GM23248 (cell line): ENCODE data around the gene RNF224. TPM values are rescaled to one million over a fixed set of nuclear protein-coding genes. Genes with fewer than 3 reads are reported as not detected.

ENCODE experiments used
- DNase-seq: peaks from one replicate; pipeline ENCODE4 v3.0.0-alpha.2; 2015
- H2AFZ ChIP-seq: fragments of 200-600 bp; sonication (generic); 2 replicates; pipeline ENCODE4 v1.6.1; 2016; ENCODE audit warnings: antibody characterized with exemption
- H3F3A ChIP-seq: fragments of 200-600 bp; sonication (generic); 2 replicates; pipeline ENCODE4 v1.6.1; 2016; ENCODE audit warnings: mild to moderate bottlenecking, antibody characterized with exemption, mixed run types; ENCODE audit not compliant: insufficient read depth
- H3K27ac ChIP-seq: fragments of 200-600 bp; sonication (generic); 2 replicates; pipeline ENCODE4 v1.5.1; 2016; ENCODE audit warnings: mild to moderate bottlenecking
- H3K27me3 ChIP-seq: fragments of 200-600 bp; sonication (generic); replicated peaks from 2 replicates; pipeline ENCODE4 v1.6.1; 2016; ENCODE audit warnings: mild to moderate bottlenecking; ENCODE audit not compliant: insufficient read depth
- H3K36me3 ChIP-seq: fragments of 200-600 bp; sonication (generic); 2 replicates; pipeline ENCODE4 v1.6.1; 2016; ENCODE audit warnings: low read depth, mild to moderate bottlenecking
- H3K4me1 ChIP-seq: fragments of 200-600 bp; sonication (generic); 2 replicates; pipeline ENCODE4 v1.6.1; 2016; ENCODE audit warnings: mild to moderate bottlenecking; ENCODE audit not compliant: insufficient read depth
- H3K4me2 ChIP-seq: fragments of 200-600 bp; sonication (generic); one replicate; pipeline ENCODE4 v1.6.1; 2016; ENCODE audit warnings: mild to moderate bottlenecking; ENCODE audit not compliant: unreplicated experiment
- H3K4me3 ChIP-seq: fragments of 200-600 bp; sonication (generic); 2 replicates; pipeline ENCODE4 v1.5.1; 2016; ENCODE audit warnings: mild to moderate bottlenecking
- H3K79me2 ChIP-seq: fragments of 200-600 bp; sonication (generic); 2 replicates; pipeline ENCODE4 v1.6.1; 2016; ENCODE audit warnings: mild to moderate bottlenecking; ENCODE audit not compliant: insufficient read depth
- H3K9ac ChIP-seq: fragments of 200-600 bp; sonication (generic); 2 replicates; pipeline ENCODE4 v1.6.1; 2016; ENCODE audit warnings: mild to moderate bottlenecking
- H3K9me2 ChIP-seq: fragments of 200-600 bp; sonication (generic); 2 replicates; pipeline ENCODE4 v1.6.1; 2016; ENCODE audit warnings: mixed run types, mild to moderate bottlenecking, moderate library complexity; ENCODE audit not compliant: insufficient read depth
- H3K9me3 ChIP-seq: fragments of 200-600 bp; sonication (generic); one replicate; pipeline ENCODE4 v1.6.1; 2017; ENCODE audit warnings: low read depth
- H4K20me1 ChIP-seq: fragments of 200-600 bp; sonication (generic); 2 replicates; pipeline ENCODE4 v1.6.0; 2016; ENCODE audit not compliant: insufficient read depth
- EZH2 ChIP-seq: fragments of 200-600 bp; sonication (generic); IDR thresholded peaks from 2 replicates; pipeline ENCODE4 v1.6.1; 2018; ENCODE audit warnings: antibody characterized with exemption, mild to moderate bottlenecking; ENCODE audit not compliant: insufficient read depth, poor library complexity, severe bottlenecking
- EZH2phosphoT487 ChIP-seq: fragments of 200-600 bp; sonication (generic); IDR thresholded peaks from 2 replicates; pipeline ENCODE4 v1.6.1; 2018; ENCODE audit warnings: antibody characterized with exemption, moderate library complexity, mild to moderate bottlenecking, low read depth; ENCODE audit not compliant: insufficient read depth
- WGBS, 2 experiments: methylation state at CpG; one replicate each; pipeline ENCODE4 v1.1.6; 2015 to 2017; ENCODE audit warnings: low lambda C conversion rate in 2 of 2, low coverage in 1 of 2; ENCODE audit errors: missing lambda C conversion rate in 2 of 2; 5-methylcytosine and 5-hydroxymethylcytosine counted together
- in situ Hi-C: fragments of 300-500 bp; cut with MboI; formaldehyde crosslinking; loops from 2 replicates; pipeline ENCODE4 v1.15.0; 2020
- polyA plus RNA-seq: library from polyadenylated mRNA; unstranded; fragments of >200 nt; fragmentation: Nextera tagmentation; extraction: Ambion mirVana; gene quantifications from 2 replicates; pipeline ENCODE4 v1.2.1, GENCODE V29; 2016
- total RNA-seq: library from RNA; depleted of rRNA; stranded (reverse); fragments of >200 nt; shearing (Covaris generic); gene quantifications from 2 replicates; pipeline ENCODE4 v1.2.3, GENCODE V29; 2014; rRNA removed

The RNF224 gene
- total and polyA plus RNA-seq, 2 experiments from 2014 or later = not detected

DNA sequence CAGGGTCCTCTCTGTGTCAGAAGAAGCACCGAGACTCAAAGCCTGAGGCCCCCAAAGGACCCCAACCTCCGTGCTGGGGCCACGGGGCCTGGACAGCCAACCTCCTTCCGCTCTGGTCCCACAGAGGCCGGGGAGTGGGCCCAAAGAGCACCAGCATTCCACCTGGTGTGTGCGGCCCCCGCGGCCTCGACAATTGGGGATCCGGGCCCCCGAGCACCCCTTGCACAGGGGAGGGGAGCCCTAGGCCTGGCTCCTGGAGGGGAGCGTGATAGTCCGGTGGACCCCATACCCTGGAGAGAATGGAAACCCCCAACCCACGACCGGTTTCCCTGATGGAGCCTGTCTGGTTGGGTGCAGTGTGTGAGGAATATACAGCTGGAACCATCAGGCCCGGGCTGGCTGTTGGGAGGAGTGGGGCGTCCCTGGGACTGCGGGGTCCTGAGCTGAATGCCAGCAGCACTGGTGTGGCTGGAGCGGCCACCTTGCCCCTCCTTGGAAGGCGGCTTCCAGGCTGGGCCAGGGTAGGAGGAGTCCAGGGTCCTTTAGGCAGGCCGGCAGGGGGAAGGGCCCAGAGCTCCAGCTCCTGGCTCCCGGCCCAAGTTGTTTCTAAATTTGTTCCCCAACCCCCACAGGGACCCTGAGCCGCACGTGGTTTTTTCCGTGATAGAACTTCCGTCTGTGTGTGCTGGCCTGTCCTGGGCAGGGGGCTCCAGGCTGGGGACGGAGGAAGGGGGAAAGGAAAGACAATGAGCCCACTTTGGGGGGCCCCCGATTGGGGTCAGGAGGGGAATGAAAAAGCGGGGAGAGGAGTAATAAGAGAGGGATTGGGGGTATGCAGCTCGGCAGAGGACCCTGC is 49.4 kb downstream of the RNF224 start:
- Histone ChIP-seq H4K20me1 (no peaks in the 10 kb centered on the region), H3K79me2 (no peaks in the 10 kb centered on the region), H3K27me3 (no peaks in the 10 kb centered on the region), H3K4me2 (peak overlapping the region; percentile 86), H3F3A (no peaks in the 10 kb centered on the region), H3K9me2 (no peaks in the 10 kb centered on the region), H3K9me3 (no peaks in the 10 kb centered on the region), H2AFZ (no peak overlapping the region), H3K36me3 (no peaks in the 10 kb centered on the region; the same call in 1 of the 2 replicates), H3K9ac (peak overlapping the region; percentile 71), H3K4me1 (peaks cover 8% of the 10 kb centered on the region), H3K27ac (peak overlapping the region; percentile 23; the same call in 1 of the 2 replicates), H3K4me3 (peak overlapping the region; percentile 78)
- in situ Hi-C loops = no loop called here
- no peak for TF ChIP-seq EZH2phosphoT487
- TF ChIP-seq EZH2 = no peak
- DNase-seq = peak; percentile 63
- 48 to 58% methylated on average over 23 to 30 of the region's 30 CpGs for WGBS, 2 experiments

DNA sequence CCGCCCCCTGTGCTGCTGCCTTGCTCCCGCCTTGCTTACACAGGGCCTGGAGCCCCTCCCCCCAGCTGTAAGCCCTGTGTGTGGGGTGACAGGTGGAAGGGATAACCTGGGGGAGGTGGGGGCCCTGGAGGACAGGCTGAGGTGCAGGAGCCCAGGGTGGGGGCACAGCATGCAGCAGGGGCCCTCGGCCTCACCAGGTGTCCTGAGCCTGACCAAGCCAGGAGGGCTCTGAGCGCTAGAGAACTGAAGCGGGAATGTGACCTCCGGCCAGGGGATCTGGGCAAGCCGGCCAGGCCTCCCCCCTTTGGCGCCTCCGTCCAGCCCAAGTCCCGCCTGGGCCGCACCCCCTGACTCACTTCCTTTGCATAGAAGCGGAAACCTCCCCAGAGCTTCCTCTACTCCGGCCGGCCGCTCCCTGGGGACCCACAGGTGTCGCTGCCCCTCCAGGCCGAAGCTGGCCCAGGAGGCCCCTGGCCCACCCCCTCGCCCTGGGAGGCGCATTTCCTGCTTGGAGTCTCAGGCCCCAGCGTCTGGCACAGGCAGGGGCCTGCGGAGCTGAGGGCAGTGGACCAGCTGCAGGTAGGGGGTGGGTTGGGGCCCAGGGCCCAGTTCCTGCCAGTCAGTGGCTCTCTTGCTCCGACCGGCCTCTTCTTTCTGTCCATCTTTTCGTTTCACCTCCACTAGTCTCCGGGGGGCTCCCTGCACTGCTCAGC is 50.2 kb downstream of the RNF224 start, which contains the start of gene TOR4A:
Gene TOR4A (plus strand): TSS at position 398 of the 713 bp plus-strand sequence. CDS start 964 bp downstream, outside the sequence.
- Histone ChIP-seq H3K4me2 (peak within 1 kb of the TSS; percentile 86), H3K9me3 (no peaks in the 10 kb centered on the region), H3K9ac (peak within 1 kb of the TSS; percentile 71), H3K4me3 (peak within 1 kb of the TSS; percentile 78), H3K4me1 (peaks cover 8% of the 10 kb centered on the region), H3K27ac (peak within 1 kb of the TSS; percentile 23; the same call in 1 of the 2 replicates), H3K36me3 (no peaks in the 10 kb centered on the region; the same call in 1 of the 2 replicates), H3K79me2 (no peaks in the 10 kb centered on the region), H3K9me2 (no peaks in the 10 kb centered on the region), H4K20me1 (no peaks in the 10 kb centered on the region), H2AFZ (peak within 1 kb of the TSS; percentile 11; the same call in 1 of the 2 replicates), H3F3A (no peaks in the 10 kb centered on the region), H3K27me3 (no peaks in the 10 kb centered on the region)
- TF ChIP-seq EZH2 (no peak), EZH2phosphoT487 (no peak)
- peak; percentile 95 for DNase-seq
- 5 to 6% methylated on average over 10 to 25 of the region's 25 CpGs for WGBS, 2 experiments
- in situ Hi-C loops = no loop called here

DNA sequence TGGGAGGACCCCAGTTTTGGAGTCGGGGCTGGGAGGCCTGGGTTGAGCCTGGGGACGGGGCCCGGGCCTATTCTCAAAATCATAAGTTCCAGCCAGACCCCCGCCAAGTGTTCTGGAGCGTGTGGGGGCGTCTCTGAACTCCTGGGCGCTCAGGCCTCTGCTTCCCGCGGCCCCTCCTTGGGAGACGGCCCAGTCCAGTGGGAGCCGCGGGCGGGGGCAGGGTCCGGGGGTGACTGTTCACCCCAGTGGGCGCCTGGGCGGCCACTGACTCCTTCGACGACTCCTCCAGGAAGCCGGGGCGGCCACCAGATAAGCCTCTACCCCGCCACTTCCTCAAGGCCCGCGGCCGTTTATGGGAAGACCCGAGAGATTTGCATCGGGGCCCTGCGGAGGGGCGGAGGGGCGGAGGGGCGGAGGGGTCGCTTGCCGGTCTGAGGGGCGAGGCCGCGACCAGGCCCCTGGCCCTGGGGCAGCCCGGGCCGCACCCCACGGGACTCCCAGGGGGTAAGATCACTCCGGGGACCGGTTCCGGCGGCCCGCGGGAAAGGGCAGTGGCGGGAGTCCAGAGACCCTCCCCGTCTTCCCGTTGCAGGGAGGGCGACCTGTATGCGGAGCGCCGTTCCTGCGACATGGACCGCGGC is 50.9 kb downstream of the RNF224 start:
- no peaks in the 10 kb centered on the region for H3K27me3 ChIP-seq
- no peaks in the 10 kb centered on the region for H3K79me2 ChIP-seq
- in situ Hi-C loops = no loop called here
- 5% methylated on average over 37 to 54 of the region's 54 CpGs for WGBS, 2 experiments
- H3F3A ChIP-seq = no peaks in the 10 kb centered on the region
- H3K4me2 ChIP-seq = peak overlapping the region; percentile 86
- peak overlapping the region; percentile 71 for H3K9ac ChIP-seq
- TF ChIP-seq EZH2phosphoT487 = no peak
- no peak for TF ChIP-seq EZH2
- no peaks in the 10 kb centered on the region; the same call in 1 of the 2 replicates for H3K36me3 ChIP-seq
- H4K20me1 ChIP-seq = no peaks in the 10 kb centered on the region
- peak overlapping the region; percentile 78 for H3K4me3 ChIP-seq
- peak; percentile 62 for DNase-seq
- peak overlapping the region; percentile 11; the same call in 1 of the 2 replicates for H2AFZ ChIP-seq
- peak overlapping the region; percentile 20; the same call in 1 of the 2 replicates for H3K27ac ChIP-seq
- no peaks in the 10 kb centered on the region for H3K9me2 ChIP-seq
- H3K4me1 ChIP-seq = peaks cover 8% of the 10 kb centered on the region
- no peaks in the 10 kb centered on the region for H3K9me3 ChIP-seq

Other genes with a start within 250 kb of the RNF224 start
Only the 30 nearest of the 32 such genes appear.
- gene PAXX, start 235.1 kb upstream of the RNF224 start, total RNA-seq = 38.7 and 52.2 TPM in 2 replicates
- gene PAXX, start 235.1 kb upstream of the RNF224 start, polyA plus RNA-seq = 49.3 and 54.5 TPM in 2 replicates
- gene CLIC3, start 230.9 kb upstream of the RNF224 start, total RNA-seq = 33.3 and 37.7 TPM in 2 replicates
- gene CLIC3, start 230.9 kb upstream of the RNF224 start, polyA plus RNA-seq = 98.9 and 107 TPM in 2 replicates
- 33.2 and 49.4 TPM in 2 replicates for gene ABCA2, start 199.3 kb upstream of the RNF224 start, total RNA-seq
- 20.5 and 21.1 TPM in 2 replicates for gene ABCA2, start 199.3 kb upstream of the RNF224 start, polyA plus RNA-seq
- gene FUT7, start 195.4 kb upstream of the RNF224 start, total RNA-seq = not detected in 2 replicates
- gene FUT7, start 195.4 kb upstream of the RNF224 start, polyA plus RNA-seq = not detected in 2 replicates
- gene NPDC1, start 181.3 kb upstream of the RNF224 start, total RNA-seq = 41.9 and 43.1 TPM in 2 replicates
- gene NPDC1, start 181.3 kb upstream of the RNF224 start, polyA plus RNA-seq = 121 and 122 TPM in 2 replicates
- not detected in 2 replicates for gene ENTPD2, start 173.4 kb upstream of the RNF224 start, total RNA-seq
- not detected in 2 replicates for gene ENTPD2, start 173.4 kb upstream of the RNF224 start, polyA plus RNA-seq
- 5.4 TPM in 2 replicates for gene SAPCD2, start 156.9 kb upstream of the RNF224 start, total RNA-seq
- gene SAPCD2, start 156.9 kb upstream of the RNF224 start, polyA plus RNA-seq = 0.86 and 0.88 TPM in 2 replicates
- gene UAP1L1, start 150.0 kb upstream of the RNF224 start, total RNA-seq = 5.2 and 5.7 TPM in 2 replicates
- 4.3 and 4.5 TPM in 2 replicates for gene UAP1L1, start 150.0 kb upstream of the RNF224 start, polyA plus RNA-seq
- gene MAN1B1, start 140.5 kb upstream of the RNF224 start, total RNA-seq = 131 and 136 TPM in 2 replicates
- gene MAN1B1, start 140.5 kb upstream of the RNF224 start, polyA plus RNA-seq = 101 and 104 TPM in 2 replicates
- gene DPP7, start 112.8 kb upstream of the RNF224 start, total RNA-seq = 134 and 142 TPM in 2 replicates
- 145 and 148 TPM in 2 replicates for gene DPP7, start 112.8 kb upstream of the RNF224 start, polyA plus RNA-seq
- 0.76 TPM in 1 of 2 replicates, not detected in the other for gene GRIN1, start 88.3 kb upstream of the RNF224 start, total RNA-seq
- 0.15 TPM in 1 of 2 replicates, not detected in the other for gene GRIN1, start 88.3 kb upstream of the RNF224 start, polyA plus RNA-seq
- gene LRRC26, start 57.5 kb upstream of the RNF224 start, total RNA-seq = not detected in 2 replicates
- not detected in 2 replicates for gene LRRC26, start 57.5 kb upstream of the RNF224 start, polyA plus RNA-seq
- not detected in 2 replicates for gene TMEM210, start 55.4 kb upstream of the RNF224 start, total RNA-seq
- not detected in 2 replicates for gene TMEM210, start 55.4 kb upstream of the RNF224 start, polyA plus RNA-seq
- 24.0 and 28.8 TPM in 2 replicates for gene ANAPC2, start 38.9 kb upstream of the RNF224 start, total RNA-seq
- 12.0 and 13.6 TPM in 2 replicates for gene ANAPC2, start 38.9 kb upstream of the RNF224 start, polyA plus RNA-seq
- gene SSNA1, start 38.8 kb upstream of the RNF224 start, total RNA-seq = 73.1 and 105 TPM in 2 replicates
- 93.1 and 100 TPM in 2 replicates for gene SSNA1, start 38.8 kb upstream of the RNF224 start, polyA plus RNA-seq
- gene TPRN, start 26.8 kb upstream of the RNF224 start, total RNA-seq = 7.8 and 14.3 TPM in 2 replicates
- 1.7 and 2.2 TPM in 2 replicates for gene TPRN, start 26.8 kb upstream of the RNF224 start, polyA plus RNA-seq
- gene TMEM203, start 21.9 kb upstream of the RNF224 start, total RNA-seq = 44.3 and 52.9 TPM in 2 replicates
- 46.9 and 48.6 TPM in 2 replicates for gene TMEM203, start 21.9 kb upstream of the RNF224 start, polyA plus RNA-seq
- gene NDOR1, start 21.8 kb upstream of the RNF224 start, total RNA-seq = 12.1 and 12.4 TPM in 2 replicates
- 7.7 and 8.5 TPM in 2 replicates for gene NDOR1, start 21.8 kb upstream of the RNF224 start, polyA plus RNA-seq
- gene RNF208, start 5.3 kb upstream of the RNF224 start, total RNA-seq = 0.65 TPM in 1 of 2 replicates, not detected in the other
- 0.29 and 0.34 TPM in 2 replicates for gene RNF208, start 5.3 kb upstream of the RNF224 start, polyA plus RNA-seq
- gene CYSRT1, start 2.3 kb upstream of the RNF224 start, total RNA-seq = 0.43 TPM in 1 of 2 replicates, not detected in the other
- 0.24 and 0.75 TPM in 2 replicates for gene CYSRT1, start 2.3 kb upstream of the RNF224 start, polyA plus RNA-seq
- not detected in 2 replicates for gene SLC34A3, start 3.4 kb downstream of the RNF224 start, total RNA-seq
- not detected in 2 replicates for gene SLC34A3, start 3.4 kb downstream of the RNF224 start, polyA plus RNA-seq
- 148 and 159 TPM in 2 replicates for gene TUBB4B, start 13.8 kb downstream of the RNF224 start, total RNA-seq
- gene TUBB4B, start 13.8 kb downstream of the RNF224 start, polyA plus RNA-seq = 373 and 391 TPM in 2 replicates
- not detected in 2 replicates for gene STPG3, start 23.8 kb downstream of the RNF224 start, total RNA-seq
- gene STPG3, start 23.8 kb downstream of the RNF224 start, polyA plus RNA-seq = not detected in 2 replicates
- gene NELFB, start 27.8 kb downstream of the RNF224 start, total RNA-seq = 65.0 and 69.6 TPM in 2 replicates
- gene NELFB, start 27.8 kb downstream of the RNF224 start, polyA plus RNA-seq = 34.4 and 38.5 TPM in 2 replicates
- 25.8 and 29.6 TPM in 2 replicates for gene TOR4A, start 50.2 kb downstream of the RNF224 start, total RNA-seq
- gene TOR4A, start 50.2 kb downstream of the RNF224 start, polyA plus RNA-seq = 4.1 and 5.0 TPM in 2 replicates
- 0.32 TPM in 1 of 2 replicates, not detected in the other for gene NRARP, start 74.8 kb downstream of the RNF224 start, total RNA-seq
- gene NRARP, start 74.8 kb downstream of the RNF224 start, polyA plus RNA-seq = not detected in 2 replicates
- 11.6 and 17.1 TPM in 2 replicates for gene EXD3, start 195.7 kb downstream of the RNF224 start, total RNA-seq
- 8.7 and 10.1 TPM in 2 replicates for gene EXD3, start 195.7 kb downstream of the RNF224 start, polyA plus RNA-seq
- 0.32 TPM in 1 of 2 replicates, not detected in the other for gene NOXA1, start 195.9 kb downstream of the RNF224 start, total RNA-seq
- gene NOXA1, start 195.9 kb downstream of the RNF224 start, polyA plus RNA-seq = 0.15 and 0.39 TPM in 2 replicates
- not detected in 2 replicates for gene ENTPD8, start 213.9 kb downstream of the RNF224 start, total RNA-seq
- not detected in 2 replicates for gene ENTPD8, start 213.9 kb downstream of the RNF224 start, polyA plus RNA-seq
- 28.8 and 29.1 TPM in 2 replicates for gene NSMF, start 231.8 kb downstream of the RNF224 start, total RNA-seq
- gene NSMF, start 231.8 kb downstream of the RNF224 start, polyA plus RNA-seq = 13.5 and 13.7 TPM in 2 replicates